K562 (cell line): Measurements from ENCODE around the gene SLC6A6. TPM values are rescaled to one million over a fixed set of nuclear protein-coding genes. Genes with fewer than 3 reads are reported as not detected.
A peak's percentile ranks its signal among the peaks of the same experiment; 100 is the strongest.

Experiments used
- CBFA2T2 ChIP-seq: fragments of 450-650 bp; conservative IDR thresholded peaks from 2 replicates; pipeline ENCODE4 v1.6.1; 2017; ENCODE audit warnings: mild to moderate bottlenecking
- ELF1 ChIP-seq: fragments of 200-800 bp; sonication (Bioruptor generic); IDR thresholded peaks from 2 replicates; pipeline ENCODE4 v1.6.1; 2016; ENCODE audit warnings: missing genetic modification characterization, missing compliant biosample characterization
- FOSL1 ChIP-seq: fragments of 200-800 bp; sonication (Bioruptor generic); conservative IDR thresholded peaks from 2 replicates; pipeline ENCODE4 v1.6.1; 2016; ENCODE audit warnings: missing genetic modification characterization, missing compliant biosample characterization
- FOXK1 ChIP-seq: sonication (generic); formaldehyde crosslinking; IDR thresholded peaks from 2 replicates; pipeline ENCODE4 v1.8.0; 2022; ENCODE audit warnings: missing genetic modification reagents, mild to moderate bottlenecking, borderline replicate concordance
- MAZ ChIP-seq, 2 experiments: fragments of 450-650 bp in 1 of 2; sonication (generic) in 1 of 2; formaldehyde crosslinking; IDR thresholded peaks in 1 of 2; conservative IDR thresholded peaks in 1 of 2; 2 replicates each; pipeline versions ENCODE4 v1.4.0 to v1.5.0; 2020; ENCODE audit warnings: mild to moderate bottlenecking in 1 of 2, missing genetic modification reagents in 1 of 2
- MECOM ChIP-seq: fragments of 250-450 bp; sonication (Bioruptor Pico); IDR thresholded peaks from 2 replicates; pipeline ENCODE4 v1.8.0; 2022; ENCODE audit warnings: inconsistent platforms
- MYC ChIP-seq, 2 experiments: fragments of 250-450 bp in 1 of 2; sonication (Bioruptor Pico) in 1 of 2; IDR thresholded peaks; 2 replicates each; pipeline versions ENCODE4 v1.5.1 to v1.6.1; 2012 to 2021; ENCODE audit warnings: low read depth in 2 of 2, borderline replicate concordance in 1 of 2, improper control_type of control experiment in 1 of 2, low read length in 1 of 2, mild to moderate bottlenecking in 1 of 2, moderate library complexity in 1 of 2
- PURB ChIP-seq: sonication (generic); formaldehyde crosslinking; IDR thresholded peaks from 2 replicates; pipeline ENCODE4 v1.9.0; 2021; ENCODE audit warnings: low read depth, mild to moderate bottlenecking, missing genetic modification reagents
- ZC3H4 ChIP-seq: sonication (generic); formaldehyde crosslinking; IDR thresholded peaks from 2 replicates; pipeline ENCODE4 v1.9.0; 2021; ENCODE audit warnings: missing genetic modification reagents, borderline replicate concordance
- ZNF354B ChIP-seq: fragments of 250-450 bp; sonication (Bioruptor Pico); IDR thresholded peaks from 2 replicates; pipeline ENCODE4 v1.4.0; 2020
- ZNF507 ChIP-seq: conservative IDR thresholded peaks from 2 replicates; pipeline ENCODE4 v1.6.1; 2017; ENCODE audit warnings: missing genetic modification characterization, missing compliant biosample characterization
- polyA plus RNA-seq, 8 experiments: library from polyadenylated mRNA; depleted of rRNA in 4 of 8; stranded (reverse) in 5 of 8; unstranded in 3 of 8; fragments of >200 nt; fragmentation: Nextera tagmentation in 2 of 8; fragmentation: Illumina TruSeq in 1 of 8; extraction: Ambion mirVana in 2 of 8; extraction: Trizol in 1 of 8; gene quantifications; 2 replicates each; pipeline versions ENCODE4 v1.2.1 to v1.2.3, GENCODE V29; 2011 to 2014; ENCODE audit warnings: inconsistent platforms in 1 of 8, missing spikeins in 1 of 8
- total RNA-seq, 7 experiments: library from RNA; depleted of rRNA in 6 of 7; stranded (reverse); fragments of >200 nt in 6 of 7; fragmentation: Illumina TruSeq in 2 of 7; extraction: Trizol in 2 of 7; gene quantifications; 2 replicates each; pipeline versions ENCODE4 v1.2.1 to v1.2.3, GENCODE V29; 2011 to 2021; ENCODE audit warnings: low replicate concordance in 1 of 7
- TF ChIP-seq, protein P1 (sequence below), 2 experiments: fragments of 450-650 bp in 1 of 2; sonication (generic) in 1 of 2; formaldehyde crosslinking in 1 of 2; IDR thresholded peaks; 2 replicates each; pipeline versions ENCODE4 v1.7.1 to v1.9.0; 2016 to 2022; ENCODE audit warnings: inconsistent platforms in 1 of 2, mild to moderate bottlenecking in 1 of 2, missing genetic modification reagents in 1 of 2
- TF ChIP-seq, protein P2 (sequence below): fragments of 150-350 bp; IDR thresholded peaks from 2 replicates; pipeline ENCODE4 v1.6.1; 2014; ENCODE audit warnings: low read depth, mild to moderate bottlenecking, low read length, borderline replicate concordance

The SLC6A6 gene
- total and polyA plus RNA-seq, 9 of the 15 experiments (the other 6 are each of a cell fraction or from before 2014, with no cell fraction given), result 12.3 to 203 (median 93.2) TPM

DNA sequence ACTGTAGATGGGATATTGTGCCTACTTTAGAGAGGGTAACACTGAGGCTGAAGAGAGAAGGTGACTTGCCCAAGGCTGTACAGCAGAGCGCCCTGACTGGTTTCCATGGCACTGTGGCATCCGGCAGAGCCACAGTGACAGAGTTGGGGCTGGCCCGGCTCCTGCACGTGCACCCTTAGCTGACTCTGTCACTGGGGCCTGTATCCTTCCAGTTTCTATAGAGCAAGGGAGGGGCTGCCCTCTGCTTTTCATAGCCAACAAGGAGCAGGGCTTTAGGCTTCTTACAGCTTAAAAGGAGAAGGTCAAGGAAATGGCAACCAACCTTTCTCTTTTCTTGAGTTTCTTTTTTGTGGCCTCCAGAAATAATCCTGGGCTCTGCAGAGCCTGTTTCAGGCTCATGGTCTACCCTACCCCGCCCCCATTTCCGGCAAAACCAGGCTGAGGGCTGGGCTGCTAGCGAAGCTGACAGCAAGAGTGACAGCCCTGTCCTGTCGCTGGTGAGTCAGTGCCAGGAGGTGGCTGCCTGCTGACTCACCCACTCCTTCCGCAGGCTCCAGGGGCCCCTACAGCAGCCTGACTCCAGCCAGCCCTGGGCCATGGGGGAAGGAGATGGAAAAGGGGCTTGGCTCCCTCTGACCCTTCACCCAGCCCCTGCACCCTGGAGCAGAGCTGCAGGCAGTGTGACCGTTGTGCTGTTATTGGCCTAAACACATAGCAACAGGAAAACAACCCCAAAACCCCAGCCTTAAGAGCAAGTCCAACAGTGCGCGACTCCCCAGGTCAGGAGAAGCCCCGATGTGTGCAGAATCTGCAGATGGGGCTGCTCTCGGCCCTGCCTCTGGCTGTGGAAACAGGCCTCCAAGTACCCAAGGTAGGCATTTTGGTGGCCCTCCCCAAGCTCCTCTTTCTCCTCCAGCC is 29.8 kb downstream of the SLC6A6 start (continued):
- TF ChIP-seq, protein P1, sequence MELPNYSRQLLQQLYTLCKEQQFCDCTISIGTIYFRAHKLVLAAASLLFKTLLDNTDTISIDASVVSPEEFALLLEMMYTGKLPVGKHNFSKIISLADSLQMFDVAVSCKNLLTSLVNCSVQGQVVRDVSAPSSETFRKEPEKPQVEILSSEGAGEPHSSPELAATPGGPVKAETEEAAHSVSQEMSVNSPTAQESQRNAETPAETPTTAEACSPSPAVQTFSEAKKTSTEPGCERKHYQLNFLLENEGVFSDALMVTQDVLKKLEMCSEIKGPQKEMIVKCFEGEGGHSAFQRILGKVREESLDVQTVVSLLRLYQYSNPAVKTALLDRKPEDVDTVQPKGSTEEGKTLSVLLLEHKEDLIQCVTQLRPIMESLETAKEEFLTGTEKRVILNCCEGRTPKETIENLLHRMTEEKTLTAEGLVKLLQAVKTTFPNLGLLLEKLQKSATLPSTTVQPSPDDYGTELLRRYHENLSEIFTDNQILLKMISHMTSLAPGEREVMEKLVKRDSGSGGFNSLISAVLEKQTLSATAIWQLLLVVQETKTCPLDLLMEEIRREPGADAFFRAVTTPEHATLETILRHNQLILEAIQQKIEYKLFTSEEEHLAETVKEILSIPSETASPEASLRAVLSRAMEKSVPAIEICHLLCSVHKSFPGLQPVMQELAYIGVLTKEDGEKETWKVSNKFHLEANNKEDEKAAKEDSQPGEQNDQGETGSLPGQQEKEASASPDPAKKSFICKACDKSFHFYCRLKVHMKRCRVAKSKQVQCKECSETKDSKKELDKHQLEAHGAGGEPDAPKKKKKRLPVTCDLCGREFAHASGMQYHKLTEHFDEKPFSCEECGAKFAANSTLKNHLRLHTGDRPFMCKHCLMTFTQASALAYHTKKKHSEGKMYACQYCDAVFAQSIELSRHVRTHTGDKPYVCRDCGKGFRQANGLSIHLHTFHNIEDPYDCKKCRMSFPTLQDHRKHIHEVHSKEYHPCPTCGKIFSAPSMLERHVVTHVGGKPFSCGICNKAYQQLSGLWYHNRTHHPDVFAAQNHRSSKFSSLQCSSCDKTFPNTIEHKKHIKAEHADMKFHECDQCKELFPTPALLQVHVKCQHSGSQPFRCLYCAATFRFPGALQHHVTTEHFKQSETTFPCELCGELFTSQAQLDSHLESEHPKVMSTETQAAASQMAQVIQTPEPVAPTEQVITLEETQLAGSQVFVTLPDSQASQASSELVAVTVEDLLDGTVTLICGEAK (IDR thresholded peaks at IDR 0.05), result no peak; the same call in 1 of the 2 replicates
- TF ChIP-seq, protein P1 (CRISPR knock-in tag; IDR thresholded peaks at IDR 0.05), result no peak
- TF ChIP-seq PURB (CRISPR knock-in tag) (no peak), ZC3H4 (CRISPR knock-in tag) (no peak), ZNF354B (no peak), MECOM (0 out of 2 replicates have a peak, but pooled peaks have one; percentile 43), CBFA2T2 (0 out of 2 replicates have a peak, but pooled peaks have one; percentile 8), MAZ (CRISPR knock-in tag; conservative IDR thresholded peaks at IDR 0.05 in 1 of 2, IDR thresholded peaks at IDR 0.05 in 1 of 2) (peak; percentile 81 to 89; a peak in 3 of 4 replicates), FOSL1 (tag) (peak; percentile 100), ELF1 (tag) (peak; percentile 79), MYC (IDR thresholded peaks at IDR 0.05; ENCODE audit: low read depth, low read length) (peak; percentile 79), MYC (CRISPR knock-in tag; IDR thresholded peaks at IDR 0.05; ENCODE audit: borderline replicate concordance, low read depth) (peak; percentile 65; the same call in 1 of the 2 replicates), ZNF507 (tag) (no peak), FOXK1 (CRISPR knock-in tag) (no peak)
- TF ChIP-seq, protein P2, sequence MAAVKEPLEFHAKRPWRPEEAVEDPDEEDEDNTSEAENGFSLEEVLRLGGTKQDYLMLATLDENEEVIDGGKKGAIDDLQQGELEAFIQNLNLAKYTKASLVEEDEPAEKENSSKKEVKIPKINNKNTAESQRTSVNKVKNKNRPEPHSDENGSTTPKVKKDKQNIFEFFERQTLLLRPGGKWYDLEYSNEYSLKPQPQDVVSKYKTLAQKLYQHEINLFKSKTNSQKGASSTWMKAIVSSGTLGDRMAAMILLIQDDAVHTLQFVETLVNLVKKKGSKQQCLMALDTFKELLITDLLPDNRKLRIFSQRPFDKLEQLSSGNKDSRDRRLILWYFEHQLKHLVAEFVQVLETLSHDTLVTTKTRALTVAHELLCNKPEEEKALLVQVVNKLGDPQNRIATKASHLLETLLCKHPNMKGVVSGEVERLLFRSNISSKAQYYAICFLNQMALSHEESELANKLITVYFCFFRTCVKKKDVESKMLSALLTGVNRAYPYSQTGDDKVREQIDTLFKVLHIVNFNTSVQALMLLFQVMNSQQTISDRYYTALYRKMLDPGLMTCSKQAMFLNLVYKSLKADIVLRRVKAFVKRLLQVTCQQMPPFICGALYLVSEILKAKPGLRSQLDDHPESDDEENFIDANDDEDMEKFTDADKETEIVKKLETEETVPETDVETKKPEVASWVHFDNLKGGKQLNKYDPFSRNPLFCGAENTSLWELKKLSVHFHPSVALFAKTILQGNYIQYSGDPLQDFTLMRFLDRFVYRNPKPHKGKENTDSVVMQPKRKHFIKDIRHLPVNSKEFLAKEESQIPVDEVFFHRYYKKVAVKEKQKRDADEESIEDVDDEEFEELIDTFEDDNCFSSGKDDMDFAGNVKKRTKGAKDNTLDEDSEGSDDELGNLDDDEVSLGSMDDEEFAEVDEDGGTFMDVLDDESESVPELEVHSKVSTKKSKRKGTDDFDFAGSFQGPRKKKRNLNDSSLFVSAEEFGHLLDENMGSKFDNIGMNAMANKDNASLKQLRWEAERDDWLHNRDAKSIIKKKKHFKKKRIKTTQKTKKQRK, result no peak
